HG02763 (cell line): Measurements from ENCODE around the gene GPR62.

Source experiments
- ATAC-seq: cut with Tn5 transposase; IDR thresholded peaks from one replicate; pipeline ENCODE4 v1.9.1; 2021; ENCODE audit warnings: mild to moderate bottlenecking, moderate library complexity; ENCODE audit not compliant: unreplicated experiment

GPR62 gene

DNA sequence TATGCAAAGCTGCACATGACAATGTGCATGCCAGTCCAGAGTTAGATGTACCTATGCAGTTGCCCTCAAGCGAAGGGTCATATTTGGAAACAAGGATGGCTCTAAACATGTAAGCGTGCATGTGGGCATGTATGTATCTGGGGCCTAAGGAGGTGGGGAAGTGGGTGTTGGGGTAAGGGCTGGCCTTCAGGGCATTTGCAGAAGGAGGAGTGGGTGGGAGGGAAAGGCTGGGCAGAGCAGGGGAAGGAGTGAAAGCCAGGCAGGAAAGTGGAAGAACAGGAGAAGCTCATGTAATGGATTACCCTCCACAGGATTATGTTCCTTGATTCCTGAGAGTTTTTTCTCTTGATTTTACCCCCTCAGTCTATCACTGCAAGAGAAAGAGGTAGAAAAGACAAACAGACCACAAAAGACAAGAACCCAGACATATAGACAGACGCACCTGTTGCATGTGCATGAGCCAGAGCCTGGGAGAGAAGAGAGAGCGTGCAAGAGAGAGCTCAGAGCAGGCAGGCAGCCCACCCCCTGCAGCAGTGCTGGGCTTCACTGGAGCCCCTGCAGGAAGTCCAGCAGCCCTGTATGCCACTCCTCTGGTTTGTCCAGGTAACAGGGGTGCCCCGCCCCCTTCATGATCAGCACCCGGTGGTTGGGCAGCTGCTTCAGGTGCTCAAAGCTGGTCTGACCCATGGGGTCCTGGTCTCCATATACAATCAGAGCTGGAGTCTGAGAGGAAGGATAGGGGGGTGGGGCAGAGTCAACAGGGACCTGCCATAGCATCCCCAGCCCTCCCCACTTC is 13.9 kb downstream of the GPR62 start:
- no peak for ATAC-seq

DNA sequence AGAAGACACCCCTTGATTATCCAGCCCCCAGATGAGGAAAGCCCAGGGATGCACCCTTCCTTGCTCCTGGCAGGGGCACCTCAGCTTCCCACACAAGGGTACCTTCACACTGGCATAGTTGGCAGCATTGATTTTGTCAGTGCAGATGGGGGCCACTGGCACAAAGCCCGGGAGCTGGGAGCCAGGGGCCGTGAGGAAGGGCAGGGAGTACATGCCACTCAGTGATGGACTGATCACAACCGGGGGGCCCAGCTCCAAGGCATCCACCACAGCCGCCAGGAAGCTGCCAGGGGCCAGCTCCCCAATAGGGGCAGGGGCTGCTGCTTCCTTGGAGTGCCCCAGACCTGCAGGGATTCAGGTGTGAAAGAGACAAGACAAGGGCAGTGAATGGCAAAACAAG is 14.7 kb downstream of the GPR62 start:
- no peak for ATAC-seq

DNA sequence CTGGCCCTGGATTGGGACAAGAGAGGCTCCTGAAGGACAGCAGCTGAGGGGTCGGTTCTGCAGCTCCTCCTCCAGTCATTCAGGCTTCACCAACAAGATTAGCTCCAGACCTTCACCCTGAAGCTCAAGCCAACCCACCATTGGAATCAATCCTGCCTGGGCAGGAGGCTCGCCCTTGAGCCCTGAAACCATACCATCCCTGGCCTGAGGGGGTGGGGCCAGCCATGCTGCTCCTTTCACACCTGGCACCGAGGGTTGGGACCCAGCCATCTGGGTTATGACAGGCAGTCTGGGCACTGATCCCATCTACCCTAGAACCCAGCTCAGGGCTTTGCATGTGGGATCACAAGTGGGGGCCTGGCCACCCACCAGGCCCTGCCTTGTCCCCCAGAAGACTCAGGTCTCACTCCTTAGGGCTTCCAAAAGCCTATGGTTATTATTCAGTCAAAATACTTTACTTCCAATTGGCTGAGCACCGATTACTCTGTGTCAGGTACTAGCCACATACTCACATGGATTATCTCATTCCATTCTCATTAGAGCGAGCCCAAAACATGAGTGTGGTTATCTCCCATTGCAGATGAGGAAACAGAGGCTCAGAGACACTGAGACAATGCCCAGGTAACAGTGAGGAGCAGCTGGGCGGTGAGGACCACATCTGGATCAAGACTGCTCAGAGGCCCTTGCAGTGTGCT is 15.6 kb downstream of the GPR62 start:
- no peak for ATAC-seq

DNA sequence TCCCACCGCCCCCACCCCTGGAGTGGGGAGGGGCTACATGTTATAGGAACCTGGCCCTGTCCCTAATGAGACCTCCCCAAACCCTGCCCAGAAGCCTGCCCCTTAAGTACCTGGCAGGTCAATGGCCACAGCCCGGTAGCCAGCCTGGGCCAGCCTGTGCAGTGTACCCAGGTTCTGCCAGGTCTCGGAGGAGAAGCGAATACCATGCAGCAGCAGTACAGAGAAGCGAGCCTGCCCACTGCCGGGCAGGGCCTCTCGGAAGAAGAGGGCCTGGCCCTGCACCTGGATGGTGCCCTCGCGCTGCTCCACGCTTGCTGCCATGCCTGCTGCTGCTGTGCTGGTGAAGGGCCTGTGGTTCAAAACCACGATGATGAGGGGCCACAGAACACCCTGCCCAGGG is 16.2 kb downstream of the GPR62 start:
- ATAC-seq = no peak

DNA sequence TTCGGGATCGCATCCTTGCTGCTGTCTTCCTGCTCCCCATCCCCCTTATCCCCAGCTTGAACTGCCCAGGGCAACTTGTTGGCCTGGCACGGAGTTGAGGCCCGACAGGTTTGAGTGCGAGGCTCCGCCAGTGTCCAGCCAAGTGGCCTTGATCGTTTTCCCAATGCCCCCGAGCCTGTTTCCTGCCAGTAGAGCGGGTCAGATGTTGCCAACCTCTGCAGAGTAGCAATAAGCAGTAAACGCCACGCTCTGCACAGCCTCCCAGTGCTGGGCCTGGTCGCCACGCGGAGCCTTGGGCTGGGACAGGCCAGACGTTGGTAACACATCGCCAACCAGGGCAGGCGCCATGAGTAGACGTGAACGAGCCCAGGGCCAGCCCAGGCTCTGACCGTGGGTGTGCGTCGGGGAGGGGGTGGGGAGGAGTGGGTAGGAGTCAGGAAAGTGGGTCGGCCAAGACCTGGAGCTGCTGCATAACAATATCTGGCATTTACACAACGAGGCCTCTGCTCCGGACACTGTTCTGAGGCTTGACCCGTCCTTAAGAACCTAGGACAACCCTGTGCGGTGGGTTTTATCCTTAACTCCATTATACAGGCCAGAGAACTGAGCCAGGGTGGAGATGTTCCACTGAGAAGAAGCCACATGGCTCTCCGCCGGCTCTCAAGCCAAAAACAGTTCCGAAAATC is 19.2 kb downstream of the GPR62 start:
- ATAC-seq = no peak

DNA sequence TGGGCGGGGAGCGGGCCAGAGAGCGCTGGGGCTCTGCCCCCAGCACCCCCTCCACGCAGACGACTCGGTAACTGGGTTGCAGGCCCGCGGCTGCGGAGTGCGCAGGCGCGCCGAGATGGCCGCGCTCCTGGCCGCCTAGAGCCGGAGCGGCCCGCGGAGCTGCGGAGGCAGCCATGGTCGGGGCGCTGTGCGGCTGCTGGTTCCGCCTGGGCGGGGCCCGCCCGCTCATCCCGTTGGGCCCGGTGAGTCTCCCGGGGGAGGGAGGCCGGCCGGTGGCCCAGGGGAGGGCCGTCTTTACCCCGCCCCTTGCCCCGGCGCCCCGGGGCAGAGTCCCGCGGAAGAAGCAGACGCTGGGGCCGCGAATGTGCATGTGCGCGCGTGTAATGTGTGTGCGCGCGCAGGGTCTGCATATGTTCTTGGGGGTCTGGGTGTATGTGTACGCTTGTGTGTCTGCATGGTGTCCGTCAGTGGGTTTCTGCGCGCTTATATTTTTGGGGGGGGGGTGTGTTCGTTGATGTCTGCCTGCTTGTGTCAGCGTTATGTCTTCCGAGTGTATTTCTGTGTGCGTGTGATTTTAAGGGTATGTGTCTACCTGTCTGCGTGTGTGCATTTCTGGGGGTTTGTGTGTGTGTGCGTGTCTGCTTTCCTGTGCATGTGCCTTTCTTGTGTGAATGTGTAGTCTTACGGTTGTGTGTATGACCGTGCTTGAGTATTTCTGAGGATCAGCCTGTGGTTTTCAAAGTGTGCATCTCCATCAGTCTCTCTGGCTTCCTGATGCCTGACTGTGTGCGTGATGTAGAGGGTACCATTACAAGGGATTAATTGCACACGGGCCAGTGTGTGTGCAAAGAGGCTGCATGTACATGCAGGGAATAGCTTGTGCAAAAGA is 20.0 kb downstream of the GPR62 start, which contains the start of gene ABHD14A:
Gene ABHD14A (plus strand): TSS at position 102 of the 889 bp plus-strand sequence. CDS start 72 bp downstream, at position 174.
- ATAC-seq = peak; percentile 57

DNA sequence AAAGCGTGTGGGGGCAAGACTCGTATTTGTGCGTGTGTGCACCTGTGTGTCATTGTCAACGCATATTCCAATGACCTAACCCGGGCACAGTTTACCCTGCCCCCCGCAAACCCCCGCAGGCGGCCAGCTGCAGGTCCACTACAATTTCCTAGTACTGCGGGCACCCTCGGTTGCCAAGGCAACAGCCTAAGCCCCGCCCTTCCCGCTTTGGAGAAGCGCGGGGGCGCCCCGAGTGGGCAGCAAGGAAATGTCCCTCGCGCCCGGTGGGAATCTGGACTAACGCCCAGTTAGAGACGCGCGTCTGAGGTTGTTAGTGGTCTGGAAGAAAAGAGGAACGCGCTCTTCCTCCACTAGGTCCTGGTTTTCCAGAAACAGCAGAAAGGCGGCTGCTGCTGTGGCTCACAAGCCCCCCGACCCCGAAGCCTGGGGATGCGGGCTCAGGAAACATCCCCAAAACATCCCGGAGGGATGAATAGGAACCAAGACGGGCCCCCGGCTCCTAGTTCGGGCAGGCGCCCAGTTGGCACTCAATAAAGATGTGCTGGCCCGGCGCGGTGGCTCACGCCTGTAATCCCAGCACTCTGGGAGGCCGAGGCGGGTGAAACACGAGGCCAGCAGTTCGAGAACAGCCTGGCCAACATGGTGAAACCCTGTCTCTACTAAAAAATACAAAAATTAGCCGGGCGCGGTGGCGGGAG is 20.8 kb downstream of the GPR62 start:
- no peak for ATAC-seq

DNA sequence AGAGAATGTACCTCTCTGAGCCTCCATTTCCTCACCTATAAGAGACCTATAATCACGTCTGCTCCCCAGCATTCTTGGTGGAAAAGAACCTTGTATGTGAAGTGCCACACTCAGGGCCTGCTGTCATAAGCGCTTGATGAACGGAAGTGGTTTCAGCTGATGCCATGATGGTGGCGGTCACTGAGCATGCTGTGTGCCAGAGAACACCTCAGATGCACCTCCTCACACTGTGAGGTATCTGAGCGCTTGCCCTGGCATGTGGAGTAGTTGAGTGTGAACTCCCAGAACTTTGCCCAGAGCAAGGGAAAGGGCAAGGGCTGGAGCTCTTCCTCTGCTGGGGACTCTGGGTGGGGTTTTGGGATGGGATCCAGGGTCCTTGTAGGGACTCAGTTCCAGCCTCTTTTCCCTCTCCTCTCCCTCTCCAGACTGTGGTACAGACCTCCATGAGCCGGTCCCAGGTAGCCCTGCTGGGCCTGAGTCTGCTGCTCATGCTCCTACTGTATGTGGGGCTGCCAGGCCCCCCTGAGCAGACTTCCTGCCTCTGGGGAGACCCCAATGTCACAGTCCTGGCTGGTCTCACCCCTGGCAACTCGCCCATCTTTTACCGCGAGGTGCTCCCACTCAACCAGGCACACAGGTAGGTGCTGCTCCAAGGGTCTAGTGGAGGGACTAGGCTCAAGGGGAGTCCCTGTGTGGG is 22.4 kb downstream of the GPR62 start:
- ATAC-seq = no peak

DNA sequence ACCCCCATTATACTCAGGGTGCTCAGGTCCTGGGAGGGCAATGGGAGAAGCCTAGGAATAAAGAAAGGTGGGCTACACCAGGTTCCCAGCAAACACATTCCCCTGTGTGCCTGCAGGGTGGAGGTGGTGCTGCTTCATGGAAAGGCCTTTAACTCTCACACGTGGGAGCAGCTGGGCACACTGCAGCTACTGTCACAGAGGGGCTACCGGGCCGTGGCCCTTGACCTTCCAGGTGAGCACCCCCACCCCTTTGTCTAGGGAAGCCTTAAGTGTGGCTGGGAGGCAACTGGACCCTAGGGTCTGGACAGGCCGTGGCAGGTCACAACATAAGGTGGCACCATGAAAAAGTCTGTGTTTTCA is 22.9 kb downstream of the GPR62 start:
- no peak for ATAC-seq

DNA sequence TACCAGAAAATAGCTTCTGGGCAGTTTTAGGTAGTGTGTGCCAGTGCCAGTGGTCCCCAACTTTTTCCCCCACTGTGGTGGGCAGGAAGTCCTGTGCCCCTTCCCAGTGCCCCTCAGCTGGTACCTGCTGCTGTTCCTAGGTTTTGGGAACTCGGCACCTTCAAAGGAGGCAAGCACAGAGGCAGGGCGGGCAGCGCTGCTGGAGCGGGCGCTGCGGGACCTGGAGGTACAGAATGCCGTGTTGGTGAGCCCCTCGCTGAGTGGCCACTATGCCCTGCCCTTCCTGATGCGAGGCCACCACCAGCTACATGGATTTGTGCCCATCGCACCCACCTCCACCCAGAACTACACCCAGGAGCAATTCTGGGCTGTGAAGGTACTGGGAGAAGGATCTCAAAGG is 25.1 kb downstream of the GPR62 start:
- ATAC-seq = no peak

DNA sequence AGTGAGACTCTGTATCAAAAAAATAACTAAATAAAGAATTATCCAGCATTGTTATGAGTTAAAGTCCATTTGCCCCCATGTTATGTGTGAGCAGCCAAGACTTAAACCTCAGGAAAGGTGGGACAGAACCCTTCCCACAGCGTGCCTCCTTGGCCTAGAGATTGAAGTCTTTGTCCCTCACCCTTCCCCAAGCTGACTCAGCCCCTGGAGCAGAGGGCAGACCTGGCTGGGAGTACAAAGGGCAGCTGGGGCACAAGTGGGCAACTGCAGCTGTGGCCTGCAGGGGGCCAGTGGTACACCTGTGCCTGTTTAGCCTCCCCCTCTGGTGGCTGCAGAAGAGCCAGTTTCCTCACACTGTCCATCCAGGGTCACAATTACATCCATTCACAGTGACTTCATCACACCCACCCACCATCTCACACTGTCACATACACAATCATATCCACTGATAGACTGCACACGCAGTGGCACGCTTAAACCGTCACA is 27.2 kb downstream of the GPR62 start:
- peak; percentile 35 for ATAC-seq

DNA sequence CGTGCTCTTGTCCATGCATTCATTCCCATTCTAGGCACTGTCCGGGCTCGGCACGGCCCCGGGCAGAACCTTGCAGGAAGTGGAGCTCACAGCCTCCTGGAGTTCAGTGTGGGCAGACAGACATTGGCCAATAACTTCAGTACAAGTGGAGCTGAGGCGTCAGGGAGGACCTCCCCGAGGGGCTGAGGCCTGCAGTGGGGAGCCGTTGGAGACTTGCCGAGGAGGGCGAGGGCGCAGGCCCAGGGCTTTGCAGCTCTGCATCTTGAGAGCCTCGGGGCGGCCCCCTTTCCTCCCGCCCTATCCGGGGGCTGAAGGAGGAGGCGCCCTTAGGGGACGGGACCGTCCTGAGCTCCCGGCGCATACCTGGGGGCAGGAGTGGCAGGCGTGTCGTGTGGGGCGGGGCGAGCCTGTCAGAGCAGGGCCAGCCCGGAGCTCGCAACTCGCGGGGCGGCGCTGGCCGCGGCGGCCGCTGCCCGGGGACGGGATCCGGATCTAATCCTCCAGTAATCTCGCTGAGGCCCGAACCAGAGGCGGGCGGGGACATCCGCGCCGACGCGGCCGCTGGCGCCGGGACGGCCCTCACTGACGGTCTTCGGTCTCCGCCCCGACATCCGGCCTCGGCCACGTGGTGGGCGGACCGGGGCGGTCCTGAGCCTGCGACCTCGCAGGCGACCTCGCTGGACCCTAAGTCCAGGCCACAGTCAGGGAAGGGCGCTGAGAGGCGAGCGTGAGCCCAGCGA is 27.8 kb downstream of the GPR62 start, which contains the start of gene ACY1:
Gene ACY1 (plus strand): TSS at position 698 of the 740 bp plus-strand sequence. CDS start 530 bp downstream, outside the sequence.
- peak; percentile 61 for ATAC-seq

DNA sequence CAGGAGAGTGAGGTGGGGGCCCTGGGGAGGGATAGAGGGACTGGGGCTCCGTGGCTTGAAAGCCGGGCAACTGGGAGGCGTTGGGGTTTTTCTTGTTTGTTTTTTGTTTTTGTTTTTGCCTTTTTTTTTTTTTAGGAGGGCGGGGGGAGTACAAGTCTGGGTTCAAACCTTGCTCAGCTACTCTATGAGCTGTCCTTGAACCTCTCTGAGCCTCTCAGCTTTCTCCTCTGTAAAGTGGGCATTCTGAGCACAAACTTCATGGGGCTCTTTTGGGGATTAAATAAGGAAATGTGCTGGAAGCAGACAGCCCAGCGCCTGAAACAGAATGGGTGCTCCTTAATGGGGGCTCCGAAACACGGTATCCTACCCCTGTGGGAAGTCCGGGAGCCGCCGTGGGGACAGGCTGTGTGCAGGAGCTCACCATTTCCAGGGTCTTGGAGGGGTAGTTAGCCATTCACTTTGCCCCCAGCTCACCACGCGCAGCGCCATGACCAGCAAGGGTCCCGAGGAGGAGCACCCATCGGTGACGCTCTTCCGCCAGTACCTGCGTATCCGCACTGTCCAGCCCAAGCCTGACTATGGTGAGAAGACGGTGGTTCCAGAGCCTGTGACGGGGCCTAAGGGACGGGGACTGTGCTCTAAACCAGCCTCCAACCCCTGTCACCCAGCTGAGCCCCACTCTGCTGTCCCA is 28.5 kb downstream of the GPR62 start:
- ATAC-seq = no peak

DNA sequence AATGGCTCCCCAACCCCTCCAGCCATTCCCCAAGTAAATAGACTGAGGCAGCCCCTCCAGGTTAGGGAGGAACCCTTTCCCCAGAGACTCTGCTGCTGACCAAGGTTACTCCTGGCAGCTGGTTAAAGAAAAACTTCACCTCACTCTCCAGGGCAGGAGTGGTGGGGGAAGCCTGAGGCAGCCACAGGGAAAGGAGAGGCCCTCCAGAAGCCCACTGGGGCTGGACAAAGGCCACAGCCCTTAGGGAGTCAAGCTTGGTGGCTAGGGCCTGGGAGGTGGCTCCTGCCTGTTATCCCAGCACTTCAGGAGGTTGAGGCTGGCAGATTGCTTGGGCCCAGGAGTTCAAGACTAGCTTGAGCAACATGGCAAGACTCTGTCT is 29.1 kb downstream of the GPR62 start:
- ATAC-seq = no peak

DNA sequence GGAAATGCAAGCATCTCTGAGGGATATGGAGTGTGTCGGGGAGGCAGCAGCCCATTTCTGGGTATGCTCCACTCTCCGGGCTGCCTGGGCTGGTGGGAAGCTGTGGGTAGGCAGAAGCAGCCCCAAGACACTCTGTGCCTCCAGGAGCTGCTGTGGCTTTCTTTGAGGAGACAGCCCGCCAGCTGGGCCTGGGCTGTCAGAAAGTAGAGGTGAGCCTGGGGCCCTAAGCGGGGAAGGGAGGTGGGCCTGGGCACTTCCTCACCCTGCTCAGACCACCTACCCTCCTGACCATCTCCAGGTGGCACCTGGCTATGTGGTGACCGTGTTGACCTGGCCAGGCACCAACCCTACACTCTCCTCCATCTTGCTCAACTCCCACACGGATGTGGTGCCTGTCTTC is 29.9 kb downstream of the GPR62 start:
- ATAC-seq = no peak

DNA sequence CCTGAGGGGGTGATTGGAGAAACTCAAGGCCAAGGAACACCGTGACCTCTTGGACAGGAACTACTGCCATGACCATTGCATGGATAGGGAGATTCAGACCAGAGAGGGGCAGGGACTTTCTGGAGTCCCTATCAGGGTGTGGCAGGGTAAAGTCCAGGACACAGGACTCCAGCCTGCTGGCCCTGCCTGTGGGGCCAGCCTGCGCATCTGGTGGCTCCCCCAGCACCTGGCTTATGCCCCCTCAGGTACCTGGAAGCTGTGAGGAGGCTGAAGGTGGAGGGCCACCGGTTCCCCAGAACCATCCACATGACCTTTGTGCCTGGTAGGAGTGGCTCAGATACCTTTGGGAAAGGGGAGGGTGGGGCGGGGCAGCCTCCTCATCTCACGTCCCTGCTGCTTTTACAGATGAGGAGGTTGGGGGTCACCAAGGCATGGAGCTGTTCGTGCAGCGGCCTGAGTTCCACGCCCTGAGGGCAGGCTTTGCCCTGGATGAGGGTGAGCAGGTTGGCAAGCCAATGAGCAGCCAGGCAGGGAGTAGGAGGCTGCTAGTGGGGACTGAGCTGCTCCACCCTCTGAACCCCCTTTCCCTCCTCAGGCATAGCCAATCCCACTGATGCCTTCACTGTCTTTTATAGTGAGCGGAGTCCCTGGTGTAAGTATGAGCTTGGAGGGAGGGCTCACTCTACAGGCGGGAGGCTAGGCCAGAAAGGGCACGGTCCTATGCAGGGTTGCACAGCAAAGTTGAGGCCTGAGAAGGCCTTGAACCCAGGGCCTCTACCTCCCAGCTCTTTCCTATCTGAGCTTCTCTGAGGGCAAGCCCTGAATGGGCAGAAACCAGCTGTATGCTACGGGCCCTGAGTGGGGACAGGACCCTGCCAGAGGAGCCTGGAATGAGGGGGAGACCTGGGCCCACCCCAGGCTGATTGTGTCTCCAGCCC is 31.1 kb downstream of the GPR62 start:
- ATAC-seq = no peak

DNA sequence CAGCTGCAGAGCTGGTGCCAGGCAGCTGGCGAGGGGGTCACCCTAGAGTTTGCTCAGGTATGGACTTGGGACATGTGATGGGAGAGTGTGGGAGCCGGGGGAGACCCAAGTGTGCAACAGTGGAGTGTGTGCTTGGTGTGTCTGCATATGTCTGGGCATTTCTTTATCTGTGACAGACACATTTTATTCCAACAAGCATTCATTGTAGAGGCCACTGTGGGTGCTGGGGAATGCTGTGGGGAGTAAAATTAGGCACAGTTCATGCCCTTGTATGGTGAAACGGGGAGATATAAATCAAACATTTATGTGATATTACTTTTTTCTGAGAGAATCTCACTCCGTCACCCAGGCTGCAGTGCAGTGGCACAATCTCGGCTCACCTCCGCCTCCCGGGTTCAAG is 32.4 kb downstream of the GPR62 start:
- no peak for ATAC-seq
